H1 (cell line): Measurements from ENCODE around the gene RGS8. TPM values are rescaled to one million over a fixed set of nuclear protein-coding genes. Genes with fewer than 3 reads are reported as not detected.

Source experiments
- CTCF ChIA-PET: fragments of 300-600 bp; sonication (Branson Sonifier 250); formaldehyde crosslinking; loops from one replicate; lab custom pipeline; 2021; ENCODE audit not compliant: partially characterized antibody; lab: Charles Lee
- POLR2A ChIA-PET: fragments of 300-600 bp; sonication (Branson Sonifier 250); formaldehyde crosslinking; loops from one replicate; lab custom pipeline; 2021; ENCODE audit warnings: inconsistent platforms; ENCODE audit not compliant: partially characterized antibody; lab: Charles Lee
- DNase-seq, 2 experiments: peaks; one replicate each; pipeline versions ENCODE4 v3.0.0 to v3.0.0-alpha.2; 2010 to 2022; ENCODE audit warnings: low spot score in 2 of 2, low read depth in 1 of 2, mixed read lengths in 1 of 2
- FAIRE-seq: peaks from 2 replicates; lab custom pipeline; 2011; peaks lifted over from hg19 to GRCh38; lab: Jason Lieb, UNC
- H2AFZ ChIP-seq: 2 replicates; pipeline ENCODE4 v1.8.1; 2012; ENCODE audit warnings: low read length, inconsistent platforms
- H2AK5ac ChIP-seq: 2 replicates; pipeline ENCODE4 v1.6.1; 2013; ENCODE audit warnings: low read depth, low read length
- H2BK120ac ChIP-seq: replicated peaks from 2 replicates; pipeline ENCODE3; 2013; ENCODE audit warnings: low read depth, low read length, inconsistent platforms
- H2BK12ac ChIP-seq: 2 replicates; pipeline ENCODE4 v1.6.1; 2013; ENCODE audit warnings: low read depth, low read length
- H2BK15ac ChIP-seq: 2 replicates; pipeline ENCODE4 v1.6.1; 2013; ENCODE audit warnings: low read length
- H2BK20ac ChIP-seq: 2 replicates; pipeline ENCODE4 v1.6.1; 2013; ENCODE audit warnings: low read length
- H2BK5ac ChIP-seq: 2 replicates; pipeline ENCODE4 v1.6.1; 2013; ENCODE audit warnings: low read depth, low read length
- H3K14ac ChIP-seq: 2 replicates; pipeline ENCODE4 v1.6.1; 2013; ENCODE audit warnings: inconsistent platforms; ENCODE audit not compliant: insufficient read length
- H3K18ac ChIP-seq: 2 replicates; pipeline ENCODE4 v1.6.1; 2013; ENCODE audit warnings: low read length; ENCODE audit errors: extremely low read depth
- H3K23ac ChIP-seq: 2 replicates; pipeline ENCODE4 v1.6.1; 2013; ENCODE audit warnings: inconsistent platforms; ENCODE audit not compliant: insufficient read length
- H3K23me2 ChIP-seq: 2 replicates; pipeline ENCODE4 v1.6.1; 2013; ENCODE audit warnings: low read depth, low read length
- H3K27ac ChIP-seq: 2 replicates; pipeline ENCODE4 v1.6.1; 2011; ENCODE audit warnings: low read depth, low read length, inconsistent platforms
- H3K27me3 ChIP-seq, 4 experiments: replicated peaks in 1 of 4; 1 replicate in 1 of 4; 2 replicates in 3 of 4; pipeline versions ENCODE4 v1.6.1 to v1.8.1; 2011 to 2013; ENCODE audit warnings: low read length in 3 of 4, mild to moderate bottlenecking in 3 of 4, inconsistent platforms in 2 of 4, mixed read lengths in 2 of 4, moderate library complexity in 1 of 4; ENCODE audit not compliant: control insufficient read depth in 3 of 4, insufficient read depth in 3 of 4; ENCODE audit errors: extremely low read depth in 1 of 4
- H3K36me3 ChIP-seq, 4 experiments: 2 replicates each; pipeline versions ENCODE4 v1.6.1 to v1.8.1; 2011 to 2013; ENCODE audit warnings: mild to moderate bottlenecking in 4 of 4, low read length in 3 of 4, moderate library complexity in 2 of 4, control low read depth in 1 of 4, inconsistent platforms in 1 of 4; ENCODE audit not compliant: insufficient read depth in 4 of 4, control insufficient read depth in 2 of 4
- H3K4ac ChIP-seq: replicated peaks from 2 replicates; pipeline ENCODE3; 2013; ENCODE audit warnings: low read length, low read depth, mixed read lengths, inconsistent platforms; ENCODE audit not compliant: insufficient read length
- H3K4me1 ChIP-seq, 4 experiments: replicated peaks in 1 of 4; 1 replicate in 1 of 4; 2 replicates in 3 of 4; pipeline versions ENCODE4 v1.6.1 to v1.8.1; 2011 to 2013; ENCODE audit warnings: low read length in 3 of 4, inconsistent platforms in 2 of 4, mixed read lengths in 1 of 4; ENCODE audit not compliant: insufficient read depth in 4 of 4, control insufficient read depth in 3 of 4
- H3K4me2 ChIP-seq, 2 experiments: 2 replicates each; pipeline versions ENCODE4 v1.6.1 to v1.8.1; 2011 to 2013; ENCODE audit warnings: low read depth in 2 of 2, low read length in 2 of 2, control low read depth in 1 of 2, inconsistent platforms in 1 of 2, mild to moderate bottlenecking in 1 of 2; ENCODE audit not compliant: insufficient read depth in 1 of 2
- H3K4me3 ChIP-seq, 4 experiments: fragments of 200-600, 300-600 bp in 1 of 4; sonication (generic), shearing (Covaris generic), sonication (Bioruptor Twin) in 1 of 4; 2 replicates each; pipeline versions ENCODE4 v1.5.1 to v1.8.1; 2011 to 2016; ENCODE audit warnings: low read length in 4 of 4, low read depth in 3 of 4, control low read depth in 2 of 4, inconsistent platforms in 2 of 4, mild to moderate bottlenecking in 2 of 4, mixed read lengths in 1 of 4, moderate library complexity in 1 of 4; ENCODE audit not compliant: insufficient read depth in 2 of 4; ENCODE audit errors: extremely low read depth in 1 of 4
- H3K56ac ChIP-seq: replicated peaks from 2 replicates; pipeline ENCODE3; 2013; ENCODE audit warnings: low read depth, mild to moderate bottlenecking, mixed read lengths, low read length, inconsistent platforms; ENCODE audit not compliant: insufficient read length
- H3K79me1 ChIP-seq: 2 replicates; pipeline ENCODE4 v1.6.1; 2013; ENCODE audit warnings: low read depth, low read length, control low read depth
- H3K79me2 ChIP-seq, 2 experiments: 2 replicates each; pipeline versions ENCODE4 v1.6.1 to v1.8.1; 2012 to 2013; ENCODE audit warnings: low read length in 2 of 2, mild to moderate bottlenecking in 2 of 2, inconsistent platforms in 1 of 2; ENCODE audit not compliant: insufficient read depth in 2 of 2, control insufficient read depth in 1 of 2
- H3K9ac ChIP-seq, 4 experiments: replicated peaks in 1 of 4; 1 replicate in 1 of 4; 2 replicates in 3 of 4; pipeline versions ENCODE4 v1.6.1 to v1.8.1; 2011 to 2013; ENCODE audit warnings: low read depth in 3 of 4, low read length in 3 of 4, control low read depth in 2 of 4, mild to moderate bottlenecking in 2 of 4, moderate library complexity in 2 of 4, inconsistent platforms in 1 of 4; ENCODE audit errors: extremely low read depth in 1 of 4
- H3K9me3 ChIP-seq, 2 experiments: 2 replicates each; pipeline versions ENCODE4 v1.6.1 to v1.8.1; 2012 to 2013; ENCODE audit warnings: mild to moderate bottlenecking in 2 of 2, moderate library complexity in 2 of 2, control low read depth in 1 of 2, inconsistent platforms in 1 of 2, low read depth in 1 of 2, low read length in 1 of 2, mixed read lengths in 1 of 2; ENCODE audit not compliant: insufficient read depth in 2 of 2
- H4K20me1 ChIP-seq, 2 experiments: replicated peaks in 1 of 2; 2 replicates each; pipeline versions ENCODE3 to v1.8.1; 2011 to 2013; ENCODE audit warnings: inconsistent platforms in 2 of 2, low read length in 2 of 2, mild to moderate bottlenecking in 1 of 2; ENCODE audit not compliant: insufficient read depth in 2 of 2, control insufficient read depth in 1 of 2
- H4K5ac ChIP-seq: 2 replicates; pipeline ENCODE4 v1.6.1; 2013; ENCODE audit warnings: low read length, low read depth, mixed read lengths, inconsistent platforms; ENCODE audit not compliant: insufficient read length
- H4K8ac ChIP-seq: 2 replicates; pipeline ENCODE4 v1.8.0; 2013; ENCODE audit warnings: mild to moderate bottlenecking, moderate library complexity, low read length, inconsistent platforms; ENCODE audit not compliant: insufficient read depth; ENCODE audit errors: extremely low read depth
- H4K91ac ChIP-seq: replicated peaks from 2 replicates; pipeline ENCODE3; 2013; ENCODE audit warnings: low read length, mixed read lengths, inconsistent platforms; ENCODE audit not compliant: insufficient read length
- BCL11A ChIP-seq, 2 experiments: IDR thresholded peaks; one replicate each; pipeline ENCODE4 v1.6.1; 2011; ENCODE audit warnings: low read depth in 2 of 2, low read length in 2 of 2, mild to moderate bottlenecking in 2 of 2
- CEBPB ChIP-seq: IDR thresholded peaks from 2 replicates; pipeline ENCODE4 v1.6.1; 2012; ENCODE audit warnings: low read depth, low read length
- CTCF ChIP-seq, 3 experiments: IDR thresholded peaks; 1 replicate in 2 of 3; 2 replicates in 1 of 3; pipeline versions ENCODE4 v1.5.1 to v1.6.1; 2011; ENCODE audit warnings: low read length in 3 of 3, mild to moderate bottlenecking in 3 of 3, inconsistent platforms in 2 of 3, low read depth in 1 of 3, moderate library complexity in 1 of 3; ENCODE audit not compliant: insufficient read depth in 1 of 3; ENCODE audit errors: control extremely low read depth in 1 of 3
- EGR1 ChIP-seq: IDR thresholded peaks from 2 replicates; pipeline ENCODE4 v1.6.1; 2011; ENCODE audit warnings: low read depth, low read length, borderline replicate concordance
- HDAC6 ChIP-seq: IDR thresholded peaks from one replicate; pipeline ENCODE4 v1.7.1; 2012; ENCODE audit warnings: low read depth, mild to moderate bottlenecking, inconsistent platforms, low read length, moderate library complexity
- SIRT6 ChIP-seq: IDR thresholded peaks from one replicate; pipeline ENCODE4 v1.7.1; 2012; ENCODE audit warnings: low read length, inconsistent platforms
- SP4 ChIP-seq: IDR thresholded peaks from 2 replicates; pipeline ENCODE4 v1.6.1; 2012; ENCODE audit warnings: low read length, inconsistent platforms
- TCF12 ChIP-seq: IDR thresholded peaks from 2 replicates; pipeline ENCODE4 v1.6.1; 2011; ENCODE audit warnings: low read depth, mild to moderate bottlenecking, low read length
- TEAD4 ChIP-seq: IDR thresholded peaks from 2 replicates; pipeline ENCODE4 v1.6.1; 2012; ENCODE audit warnings: low read depth, low read length, inconsistent platforms, mixed read lengths
- WGBS, 2 experiments: shearing (Covaris generic) in 1 of 2; methylation state at CpG; one replicate each; pipeline versions ENCODE4 v1.1.6 to v1.1.7; 2013 to 2015; ENCODE audit warnings: low lambda C conversion rate in 2 of 2, mixed read lengths in 2 of 2, inconsistent platforms in 1 of 2, low coverage in 1 of 2, missing lambda C conversion rate in 1 of 2; ENCODE audit not compliant: insufficient replicate concordance in 2 of 2, insufficient coverage in 1 of 2, insufficient read length in 1 of 2; ENCODE audit errors: extremely low coverage in 1 of 2, missing lambda C conversion rate in 1 of 2; 5-methylcytosine and 5-hydroxymethylcytosine counted together
- polyA plus RNA-seq, 7 experiments: library from polyadenylated mRNA; depleted of rRNA in 3 of 7; stranded (reverse) in 5 of 7; unstranded in 2 of 7; fragments of >200 nt in 5 of 7; fragments of 200-250 nt in 2 of 7; gene quantifications; 1 replicate in 5 of 7; 2 replicates in 1 of 7; 4 replicates in 1 of 7; pipeline versions ENCODE4 v1.2.1 to v1.2.3, GENCODE V29; 2011 to 2013; ENCODE audit warnings: missing spikeins in 2 of 7, mixed read lengths in 2 of 7
- total RNA-seq: library from RNA; stranded (reverse); fragmentation: NEBNext Ultra II Directional; extraction: Animal tissue kit (Norgen Biotek cat#: 25700); gene quantifications from 2 replicates; pipeline ENCODE4 v1.2.1, GENCODE V29; 2021

The RGS8 gene
- total and polyA plus RNA-seq, 2 of the 8 experiments (the other 6 are each of a cell fraction or from before 2014, with no cell fraction given), result 0.13 to 0.23 TPM

- Histone ChIP-seq H3K56ac (no peak overlapping the region), H2BK15ac (no peak overlapping the region), H3K23ac (no peak overlapping the region), H2AK5ac (no peak overlapping the region), H2BK20ac (no peak overlapping the region), H3K9ac (no peak overlapping the region), H4K5ac (no peak overlapping the region), H3K79me2 (no peaks in the 10 kb centered on the region), H3K4me3 (no peak overlapping the region), H2AFZ (peak overlapping the region; percentile 71; the same call in 1 of the 2 replicates), H3K14ac (no peak overlapping the region), H3K4me1 (peaks cover 0 to 1% (median 0%) of the 10 kb centered on the region in 4 experiments; a peak in 3 of 7 replicates), H3K79me1 (no peaks in the 10 kb centered on the region), H2BK5ac (no peak overlapping the region), H2BK12ac (no peak overlapping the region), H3K9me3 (no peaks in the 10 kb centered on the region), H3K4me2 (no peak overlapping the region), H3K18ac (no peak overlapping the region), H3K36me3 (no peaks in the 10 kb centered on the region), H4K20me1 (no peaks in the 10 kb centered on the region), H4K91ac (no peak overlapping the region), H2BK120ac (no peak overlapping the region), H3K4ac (no peak overlapping the region), H3K27ac (no peak overlapping the region), H3K23me2 (no peaks in the 10 kb centered on the region; the same call in 1 of the 2 replicates), H3K27me3 (no peaks in the 10 kb centered on the region; a peak in 1 of 7 replicates), H4K8ac (no peak overlapping the region)
- DNase-seq (no peak), FAIRE-seq (no peak)
- WGBS, 2 experiments, result 88% methylated on average over 4 of the region's 4 CpGs; no CpG with 5 or more reads in 1 of the 2 experiments
- POLR2A ChIA-PET, result interaction anchor here (0.6 to 0.9 kb wide), 3 partner anchors 37 to 535 kb away, joined by 3 to 4 read pairs (median 3); no protein-coding TSS in a partner anchor
- CTCF ChIA-PET, result interaction anchor here (0.5 to 9.7 kb wide), 5 partner anchors 15 to 128 kb away, joined by 3 to 89 read pairs (median 3); partner anchors contain the start of gene RNASEL
- no peak for TF ChIP-seq SP4
- no peak for TF ChIP-seq SIRT6
- no peak for TF ChIP-seq BCL11A (IDR thresholded peaks at IDR 0.05; ENCODE audit: low read depth in 2 of 2, low read length in 2 of 2)
- no peak for TF ChIP-seq TEAD4
- TF ChIP-seq HDAC6, result no peak
- no peak for TF ChIP-seq EGR1
- no peak for TF ChIP-seq CTCF (IDR thresholded peaks at IDR 0.05; ENCODE audit: control extremely low read depth in 1 of 3, insufficient read depth in 1 of 3, low read depth in 1 of 3, low read length in 3 of 3)
- no peak for TF ChIP-seq TCF12
- no peak for TF ChIP-seq CEBPB
Measured at GRCh38 chr1:182656842-182657397, 27.5 kb downstream of the RGS8 start.
